ENCODE results near the gene RYR3.

RYR3 gene

GRCh38 chr15:33746203-33746602 is 435.4 kb downstream of the RYR3 start:
- H3K4me3 ChIP-seq (ENCODE audit: low read length): no peak overlapping the region
- no peak for DNase-seq (ENCODE audit: low read depth)
- no peak for TF ChIP-seq CTCF (conservative IDR thresholded peaks at IDR 0.05; ENCODE audit: low read length)

GRCh38 chr15:33753012-33753411 is 442.2 kb downstream of the RYR3 start:
- no peak for TF ChIP-seq CTCF (conservative IDR thresholded peaks at IDR 0.05; ENCODE audit: low read length)
- H3K4me3 ChIP-seq (ENCODE audit: low read length): no peak overlapping the region
- DNase-seq (ENCODE audit: low read depth): no peak

GRCh38 chr15:33754242-33754641 is 443.5 kb downstream of the RYR3 start:
- no peak for DNase-seq (ENCODE audit: low read depth)
- TF ChIP-seq CTCF (conservative IDR thresholded peaks at IDR 0.05; ENCODE audit: low read length): no peak
- H3K4me3 ChIP-seq (ENCODE audit: low read length): no peak overlapping the region

- no peak overlapping the region for H3K4me3 ChIP-seq (ENCODE audit: low read length)
- TF ChIP-seq CTCF (conservative IDR thresholded peaks at IDR 0.05; ENCODE audit: low read length): no peak
- DNase-seq (ENCODE audit: low read depth): no peak
Measured at GRCh38 chr15:33756961-33757360, 446.2 kb downstream of the RYR3 start.

GRCh38 chr15:33757516-33758232 is 446.9 kb downstream of the RYR3 start:
- DNase-seq (ENCODE audit: low read depth): no peak
- H3K4me3 ChIP-seq (ENCODE audit: low read length): no peak overlapping the region
- TF ChIP-seq CTCF (conservative IDR thresholded peaks at IDR 0.05; ENCODE audit: low read length): no peak

- no peak for DNase-seq (ENCODE audit: low read depth)
- TF ChIP-seq CTCF (conservative IDR thresholded peaks at IDR 0.05; ENCODE audit: low read length): 0 out of 2 replicates have a peak, but pooled peaks have one; percentile 18
- H3K4me3 ChIP-seq (ENCODE audit: low read length): no peak overlapping the region
Measured at GRCh38 chr15:33766389-33766788, 455.6 kb downstream of the RYR3 start.

GRCh38 chr15:33768670-33769190 is 458.0 kb downstream of the RYR3 start:
- H3K4me3 ChIP-seq (ENCODE audit: low read length): no peak overlapping the region
- DNase-seq (ENCODE audit: low read depth): no peak
- TF ChIP-seq CTCF (conservative IDR thresholded peaks at IDR 0.05; ENCODE audit: low read length): no peak

All from AG10803 (cell line).